Parathyroid adenoma (tissue), 2 donors: Measurements from ENCODE around the gene ACHE.

Experiments used
- H2AFZ ChIP-seq: fragments of 300-600 bp; sonication (generic); one replicate; pipeline ENCODE4 v1.7.0; 2017; ENCODE audit warnings: antibody characterized with exemption, mild to moderate bottlenecking
- H3K27ac ChIP-seq: fragments of 300-600 bp; sonication (generic); one replicate; pipeline ENCODE4 v1.7.0; 2017
- H3K27me3 ChIP-seq: fragments of 300-600 bp; sonication (generic); one replicate; pipeline ENCODE4 v1.7.0; 2017; ENCODE audit warnings: low read length; ENCODE audit not compliant: control insufficient read depth, insufficient read depth
- H3K36me3 ChIP-seq: fragments of 300-600 bp; sonication (generic); one replicate; pipeline ENCODE4 v1.7.0; 2017; ENCODE audit warnings: low read length; ENCODE audit not compliant: control insufficient read depth, insufficient read depth
- H3K4me1 ChIP-seq: fragments of 300-600 bp; sonication (generic); one replicate; pipeline ENCODE4 v1.7.0; 2017; ENCODE audit warnings: control low read depth
- H3K4me2 ChIP-seq: fragments of 300-600 bp; sonication (generic); one replicate; pipeline ENCODE4 v1.7.0; 2017; ENCODE audit warnings: low read length
- H3K4me3 ChIP-seq: fragments of 300-600 bp; sonication (generic); one replicate; pipeline ENCODE4 v1.7.0; 2017; ENCODE audit warnings: low read depth, low read length
- H3K79me2 ChIP-seq: fragments of 300-600 bp; sonication (generic); one replicate; pipeline ENCODE4 v1.7.0; 2017; ENCODE audit warnings: control low read depth
- H3K9ac ChIP-seq: fragments of 300-600 bp; sonication (generic); one replicate; pipeline ENCODE4 v1.7.0; 2017; ENCODE audit warnings: mild to moderate bottlenecking
- H3K9me3 ChIP-seq: fragments of 300-600 bp; sonication (generic); one replicate; pipeline ENCODE4 v1.7.0; 2017; ENCODE audit warnings: low read length; ENCODE audit not compliant: control insufficient read depth
- CTCF ChIP-seq: fragments of 300-600 bp; sonication (generic); IDR thresholded peaks from one replicate; pipeline ENCODE4 v1.7.0; 2017; ENCODE audit warnings: antibody characterized with exemption, mild to moderate bottlenecking
- donor health status: primary hyperparathyroidism.

The ACHE gene

GRCh38 chr7:100893318-100893895 lies 2.3 kb downstream of the ACHE start:
- no peak for TF ChIP-seq CTCF
- H3K36me3 ChIP-seq = no peaks in the 10 kb centered on the region
- no peaks in the 10 kb centered on the region for H3K79me2 ChIP-seq
- H3K4me1 ChIP-seq = peaks cover 28% of the 10 kb centered on the region
- no peaks in the 10 kb centered on the region for H3K9me3 ChIP-seq
- no peak overlapping the region for H3K4me2 ChIP-seq
- peak overlapping the region; percentile 77 for H3K27ac ChIP-seq
- H3K4me3 ChIP-seq = no peak overlapping the region
- H3K27me3 ChIP-seq = no peaks in the 10 kb centered on the region
- no peak overlapping the region for H2AFZ ChIP-seq
- H3K9ac ChIP-seq = no peak overlapping the region

GRCh38 chr7:100892364-100893317 lies 3.0 kb downstream of the ACHE start:
- no peaks in the 10 kb centered on the region for H3K9me3 ChIP-seq
- no peak for TF ChIP-seq CTCF
- no peak overlapping the region for H2AFZ ChIP-seq
- H3K36me3 ChIP-seq = no peaks in the 10 kb centered on the region
- H3K27ac ChIP-seq = no peak overlapping the region
- no peak overlapping the region for H3K4me2 ChIP-seq
- H3K9ac ChIP-seq = no peak overlapping the region
- no peaks in the 10 kb centered on the region for H3K79me2 ChIP-seq
- H3K4me1 ChIP-seq = peaks cover 33% of the 10 kb centered on the region
- no peaks in the 10 kb centered on the region for H3K27me3 ChIP-seq
- H3K4me3 ChIP-seq = no peak overlapping the region

- Histone ChIP-seq H3K36me3 (no peaks in the 10 kb centered on the region), H3K9ac (no peak overlapping the region), H3K79me2 (no peaks in the 10 kb centered on the region), H3K4me2 (peak overlapping the region; percentile 92), H2AFZ (peak overlapping the region; percentile 91), H3K9me3 (no peaks in the 10 kb centered on the region), H3K27me3 (no peaks in the 10 kb centered on the region), H3K4me1 (peaks cover 29% of the 10 kb centered on the region), H3K4me3 (no peak overlapping the region), H3K27ac (peak overlapping the region; percentile 100)
- no peak for TF ChIP-seq CTCF
These were observed 4.0 kb downstream of the ACHE start for GRCh38 chr7:100891568-100892247.

- H3K9ac ChIP-seq = peak overlapping the region; percentile 76
- peak overlapping the region; percentile 86 for H3K4me3 ChIP-seq
- H3K27ac ChIP-seq = peak overlapping the region; percentile 100
- TF ChIP-seq CTCF = no peak
- H3K4me1 ChIP-seq = peaks cover 26% of the 10 kb centered on the region
- no peaks in the 10 kb centered on the region for H3K79me2 ChIP-seq
- no peaks in the 10 kb centered on the region for H3K9me3 ChIP-seq
- H2AFZ ChIP-seq = peak overlapping the region; percentile 91
- H3K36me3 ChIP-seq = no peaks in the 10 kb centered on the region
- no peaks in the 10 kb centered on the region for H3K27me3 ChIP-seq
- H3K4me2 ChIP-seq = peak overlapping the region; percentile 92
These were observed 4.8 kb downstream of the ACHE start for GRCh38 chr7:100890653-100891567.
